GM15510 (cell line): ENCODE data around the gene HIPK1.

Source experiments
- POLR2A ChIP-seq: IDR thresholded peaks from 3 replicates; pipeline ENCODE4 v1.6.1; 2011; ENCODE audit warnings: borderline replicate concordance; ENCODE audit not compliant: insufficient read length; ENCODE audit errors: extremely low read depth

Gene HIPK1

DNA sequence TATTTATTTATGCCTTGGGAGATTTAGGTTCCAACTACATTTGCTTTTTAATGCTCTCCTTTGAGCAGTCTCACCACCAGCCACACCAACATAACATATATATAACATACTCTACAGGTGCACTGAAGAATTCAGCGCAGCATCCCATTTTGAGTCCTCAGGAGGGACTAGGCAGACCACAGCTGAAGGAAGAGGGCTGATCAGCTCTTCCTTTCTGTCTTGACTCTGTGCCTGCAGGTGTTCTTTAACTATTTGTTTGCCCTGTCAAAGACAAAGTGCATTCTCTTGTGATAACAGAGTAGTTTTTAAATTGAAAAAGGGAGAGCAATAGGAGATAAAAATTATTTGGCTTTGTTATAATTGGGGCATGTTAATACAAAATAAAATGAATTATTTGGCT is 17.0 kb downstream of the HIPK1 start:
- TF ChIP-seq POLR2A, result no peak

DNA sequence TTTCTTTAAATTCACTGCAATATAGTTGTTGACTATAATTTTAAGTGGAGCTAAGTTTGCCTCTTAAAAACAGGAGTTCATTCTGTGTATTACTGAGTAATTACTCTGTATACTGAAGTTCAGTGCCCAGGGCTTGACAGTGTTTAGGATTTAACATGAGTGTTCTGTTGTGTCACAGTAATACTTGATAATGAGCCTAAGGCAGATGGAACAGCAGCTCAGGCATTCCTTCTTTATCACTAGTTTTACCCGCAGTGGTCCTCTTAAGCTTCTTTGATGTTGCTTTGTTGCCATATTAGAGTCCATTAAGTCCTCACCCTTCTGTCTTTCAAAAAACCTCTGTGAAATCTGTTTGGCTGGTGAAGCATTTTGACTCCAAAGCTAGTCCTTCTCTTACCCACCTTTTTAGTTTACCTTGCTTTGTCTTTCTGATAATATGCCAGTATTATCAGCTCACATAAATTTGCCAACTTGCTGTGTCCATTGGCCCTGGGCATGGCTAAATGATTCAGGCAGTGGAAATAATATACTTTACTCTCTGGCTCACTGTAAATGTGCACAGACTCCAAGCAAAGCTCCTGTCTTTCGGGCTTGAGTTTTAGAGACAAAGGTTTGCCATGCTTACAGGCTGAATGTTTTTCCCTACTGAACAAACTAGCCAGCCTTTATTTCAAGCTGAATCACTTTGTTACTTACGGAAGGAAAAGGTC is 17.7 kb downstream of the HIPK1 start:
- no peak for TF ChIP-seq POLR2A

DNA sequence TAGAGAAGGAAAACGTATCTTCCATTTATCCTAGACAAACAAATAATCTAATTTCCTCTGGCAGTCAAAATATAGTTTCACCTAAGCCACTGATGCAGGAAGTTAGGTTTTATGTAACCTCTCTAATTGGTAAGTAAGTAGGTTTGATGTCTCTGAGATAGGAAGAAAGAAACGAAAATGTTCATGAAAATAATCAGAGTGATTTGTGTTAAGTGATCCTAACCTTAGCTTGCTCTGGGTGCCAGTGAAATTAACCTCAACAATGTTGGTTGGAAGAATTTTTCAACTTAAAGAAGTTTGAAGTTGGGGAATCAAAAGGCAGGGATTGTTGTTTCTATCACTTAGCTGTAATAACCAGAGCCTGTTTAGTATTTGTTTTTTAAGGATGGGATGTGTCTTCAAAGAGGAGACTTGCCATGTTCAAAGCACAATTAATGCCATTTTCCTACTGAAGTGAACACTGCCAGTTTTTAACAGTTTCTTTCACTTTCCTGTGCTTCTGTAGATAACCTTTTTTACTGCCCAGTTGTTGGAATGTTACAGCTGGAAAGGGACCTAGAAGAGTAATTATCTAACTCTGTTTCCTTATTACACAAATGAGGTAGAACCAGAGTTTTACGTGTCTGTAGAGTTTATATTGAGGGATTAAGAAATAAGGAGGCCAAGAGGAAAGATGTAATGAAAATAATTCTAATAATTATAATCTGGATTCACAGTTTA is 18.4 kb downstream of the HIPK1 start:
- TF ChIP-seq POLR2A, result no peak

DNA sequence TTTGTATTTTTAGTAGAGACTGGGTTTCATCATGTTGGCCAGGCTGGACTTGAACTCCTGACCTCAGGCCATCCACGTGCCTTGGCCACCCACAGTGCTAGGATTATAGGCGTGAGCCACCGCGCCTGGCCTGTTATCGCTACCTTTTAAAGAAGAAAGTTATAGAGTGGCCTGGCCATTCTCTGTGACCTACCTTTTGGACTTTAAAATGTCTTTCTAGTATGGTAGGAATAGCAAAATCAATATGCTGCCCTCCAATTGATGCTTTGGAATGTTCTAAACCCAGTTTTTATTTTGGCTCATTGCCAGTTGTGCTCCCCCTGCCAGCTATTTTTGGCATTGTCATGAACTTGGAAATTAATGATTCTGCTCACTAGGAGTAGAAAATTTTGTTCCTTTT is 19.9 kb downstream of the HIPK1 start:
- no peak for TF ChIP-seq POLR2A

DNA sequence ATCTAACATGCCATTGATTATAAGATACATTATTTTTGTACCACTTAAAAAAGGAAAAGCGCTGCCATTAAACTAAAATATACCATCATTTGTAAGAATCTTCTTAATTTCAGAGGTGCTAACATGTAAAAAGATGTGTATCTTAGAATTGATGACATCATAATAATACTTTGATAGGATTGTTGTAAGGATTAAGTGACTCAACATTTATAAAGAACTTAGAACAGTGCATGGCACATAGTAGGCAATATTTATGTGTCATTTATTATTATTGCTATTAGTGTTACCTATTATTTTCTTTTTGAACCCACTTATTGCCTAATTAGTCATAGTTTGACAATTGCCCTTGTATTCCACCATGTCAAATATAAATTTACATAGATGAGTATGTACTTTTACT is 21.8 kb downstream of the HIPK1 start:
- no peak for TF ChIP-seq POLR2A

DNA sequence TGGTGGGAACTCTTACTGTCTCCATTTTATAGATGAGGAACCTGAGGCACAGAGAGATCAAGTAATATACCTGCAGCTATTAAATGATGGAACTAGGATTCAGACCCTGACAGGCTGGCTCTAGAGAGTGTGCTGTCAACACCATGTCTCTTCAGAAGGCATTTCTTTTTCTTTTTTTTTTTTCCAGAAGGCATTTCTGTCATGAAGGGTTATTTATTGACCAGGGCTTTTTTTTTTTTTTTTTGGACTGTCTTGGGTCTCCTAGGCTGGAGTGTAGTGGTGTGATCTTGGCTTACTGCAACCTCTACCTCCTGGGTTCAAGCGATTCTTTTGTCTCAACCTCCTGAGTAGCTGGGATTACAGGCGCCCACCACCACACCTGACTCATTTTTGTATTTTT is 22.6 kb downstream of the HIPK1 start:
- TF ChIP-seq POLR2A, result no peak

DNA sequence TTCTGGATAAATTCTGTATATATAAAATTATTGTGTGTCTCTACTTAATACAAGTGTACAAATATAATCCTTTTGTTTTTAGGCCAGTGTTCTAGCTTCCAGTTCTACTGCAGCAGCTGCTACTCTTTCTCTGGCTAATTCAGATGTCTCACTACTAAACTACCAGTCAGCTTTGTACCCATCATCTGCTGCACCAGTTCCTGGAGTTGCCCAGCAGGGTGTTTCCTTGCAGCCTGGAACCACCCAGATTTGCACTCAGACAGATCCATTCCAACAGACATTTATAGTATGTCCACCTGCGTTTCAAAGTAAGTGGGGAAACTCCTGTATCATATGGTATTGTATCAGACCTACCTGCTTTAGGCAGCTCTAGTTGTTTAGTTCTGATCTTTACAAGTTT is 28.9 kb downstream of the HIPK1 start:
- TF ChIP-seq POLR2A, result no peak

DNA sequence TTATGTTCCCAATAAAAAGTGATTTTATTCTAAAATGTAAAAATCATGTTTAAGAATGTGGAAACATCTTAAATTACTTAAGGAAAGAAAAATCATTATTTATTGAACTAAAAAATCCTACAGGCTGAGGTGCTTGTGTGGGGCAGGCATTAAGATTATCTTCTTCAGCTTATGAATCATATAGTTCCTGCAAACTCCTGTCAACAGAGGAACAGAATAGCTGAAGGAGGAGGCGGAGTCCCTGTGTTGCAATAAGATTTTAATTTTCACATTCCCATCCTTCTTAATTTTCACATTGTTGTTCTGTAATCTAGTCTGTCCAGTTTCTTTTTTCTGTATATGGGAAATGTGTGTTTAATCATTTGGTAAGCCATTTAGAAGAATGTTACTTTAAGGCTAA is 29.6 kb downstream of the HIPK1 start:
- TF ChIP-seq POLR2A, result no peak

DNA sequence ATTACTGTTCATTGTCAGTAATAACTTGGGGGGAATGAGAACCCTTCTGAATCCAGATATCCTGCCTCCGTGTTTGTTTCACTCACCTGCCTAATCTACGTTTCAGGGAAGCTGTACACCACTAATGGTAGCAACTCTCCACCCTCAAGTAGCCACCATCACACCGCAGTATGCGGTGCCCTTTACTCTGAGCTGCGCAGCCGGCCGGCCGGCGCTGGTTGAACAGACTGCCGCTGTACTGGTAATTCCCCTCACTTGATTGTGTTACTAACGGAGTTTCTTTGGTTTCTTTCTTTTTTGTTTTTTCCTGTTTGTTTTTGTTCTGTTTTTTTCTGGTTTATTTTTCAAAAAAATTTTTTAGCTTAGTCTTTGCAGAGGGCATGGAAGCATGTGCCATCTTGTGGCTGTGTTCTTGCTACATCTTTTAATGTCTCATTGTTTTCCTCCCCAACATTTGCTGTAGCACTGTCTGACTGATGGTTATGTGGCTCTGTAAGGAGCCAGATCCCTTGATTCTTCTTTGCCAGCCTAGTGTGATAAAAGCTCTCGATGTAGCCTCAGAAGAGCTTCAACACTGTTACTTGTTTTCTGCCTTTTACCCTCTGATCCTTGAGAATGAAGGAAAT is 34.3 kb downstream of the HIPK1 start:
- TF ChIP-seq POLR2A, result no peak

DNA sequence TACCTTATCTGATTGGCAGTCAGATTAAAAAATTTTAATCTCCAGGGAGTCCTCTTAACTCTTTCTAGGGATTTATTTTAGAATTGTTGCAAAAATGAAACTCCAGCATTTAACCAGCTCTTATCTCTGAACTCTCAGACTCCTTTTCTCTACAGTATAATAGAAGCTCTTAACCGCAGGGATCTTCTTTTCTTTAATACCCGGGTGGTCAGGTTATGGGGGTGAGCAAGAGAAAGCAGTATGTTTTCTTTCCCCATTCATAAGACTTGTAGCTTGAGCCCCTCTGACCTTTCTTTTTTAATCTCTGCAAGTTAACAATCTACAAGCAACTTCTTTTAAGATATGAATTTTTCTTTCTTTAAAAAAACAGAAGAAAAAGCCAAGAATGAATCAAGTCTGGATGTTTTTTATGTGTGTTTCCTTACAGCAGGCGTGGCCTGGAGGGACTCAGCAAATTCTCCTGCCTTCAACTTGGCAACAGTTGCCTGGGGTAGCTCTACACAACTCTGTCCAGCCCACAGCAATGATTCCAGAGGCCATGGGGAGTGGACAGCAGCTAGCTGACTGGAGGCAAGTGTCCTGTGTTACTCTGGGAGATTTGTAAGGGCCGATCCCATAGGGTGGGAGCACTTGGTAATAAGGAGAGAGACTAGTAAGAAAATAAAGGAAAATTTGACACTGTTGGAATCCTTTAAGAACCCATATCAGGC is 36.7 kb downstream of the HIPK1 start:
- TF ChIP-seq POLR2A, result no peak

DNA sequence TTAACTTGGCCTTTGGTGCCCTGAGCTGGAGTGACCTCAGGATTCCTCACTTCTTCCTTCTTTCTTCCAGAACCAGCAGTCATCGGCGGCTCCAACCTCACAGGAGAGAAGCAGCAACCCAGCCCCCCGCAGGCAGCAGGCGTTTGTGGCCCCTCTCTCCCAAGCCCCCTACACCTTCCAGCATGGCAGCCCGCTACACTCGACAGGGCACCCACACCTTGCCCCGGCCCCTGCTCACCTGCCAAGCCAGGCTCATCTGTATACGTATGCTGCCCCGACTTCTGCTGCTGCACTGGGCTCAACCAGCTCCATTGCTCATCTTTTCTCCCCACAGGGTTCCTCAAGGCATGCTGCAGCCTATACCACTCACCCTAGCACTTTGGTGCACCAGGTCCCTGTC is 43.8 kb downstream of the HIPK1 start:
- no peak for TF ChIP-seq POLR2A

DNA sequence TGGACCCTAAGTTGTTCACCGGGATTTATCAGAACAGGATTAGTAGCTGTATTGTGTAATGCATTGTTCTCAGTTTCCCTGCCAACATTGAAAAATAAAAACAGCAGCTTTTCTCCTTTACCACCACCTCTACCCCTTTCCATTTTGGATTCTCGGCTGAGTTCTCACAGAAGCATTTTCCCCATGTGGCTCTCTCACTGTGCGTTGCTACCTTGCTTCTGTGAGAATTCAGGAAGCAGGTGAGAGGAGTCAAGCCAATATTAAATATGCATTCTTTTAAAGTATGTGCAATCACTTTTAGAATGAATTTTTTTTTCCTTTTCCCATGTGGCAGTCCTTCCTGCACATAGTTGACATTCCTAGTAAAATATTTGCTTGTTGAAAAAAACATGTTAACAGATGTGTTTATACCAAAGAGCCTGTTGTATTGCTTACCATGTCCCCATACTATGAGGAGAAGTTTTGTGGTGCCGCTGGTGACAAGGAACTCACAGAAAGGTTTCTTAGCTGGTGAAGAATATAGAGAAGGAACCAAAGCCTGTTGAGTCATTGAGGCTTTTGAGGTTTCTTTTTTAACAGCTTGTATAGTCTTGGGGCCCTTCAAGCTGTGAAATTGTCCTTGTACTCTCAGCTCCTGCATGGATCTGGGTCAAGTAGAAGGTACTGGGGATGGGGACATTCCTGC is 46.2 kb downstream of the HIPK1 start:
- TF ChIP-seq POLR2A, result no peak

DNA sequence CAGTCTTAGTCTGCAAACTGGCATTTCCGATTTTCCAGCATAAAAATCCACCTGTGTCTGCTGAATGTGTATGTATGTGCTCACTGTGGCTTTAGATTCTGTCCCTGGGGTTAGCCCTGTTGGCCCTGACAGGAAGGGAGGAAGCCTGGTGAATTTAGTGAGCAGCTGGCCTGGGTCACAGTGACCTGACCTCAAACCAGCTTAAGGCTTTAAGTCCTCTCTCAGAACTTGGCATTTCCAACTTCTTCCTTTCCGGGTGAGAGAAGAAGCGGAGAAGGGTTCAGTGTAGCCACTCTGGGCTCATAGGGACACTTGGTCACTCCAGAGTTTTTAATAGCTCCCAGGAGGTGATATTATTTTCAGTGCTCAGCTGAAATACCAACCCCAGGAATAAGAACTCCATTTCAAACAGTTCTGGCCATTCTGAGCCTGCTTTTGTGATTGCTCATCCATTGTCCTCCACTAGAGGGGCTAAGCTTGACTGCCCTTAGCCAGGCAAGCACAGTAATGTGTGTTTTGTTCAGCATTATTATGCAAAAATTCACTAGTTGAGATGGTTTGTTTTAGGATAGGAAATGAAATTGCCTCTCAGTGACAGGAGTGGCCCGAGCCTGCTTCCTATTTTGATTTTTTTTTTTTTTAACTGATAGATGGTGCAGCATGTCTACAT is 47.6 kb downstream of the HIPK1 start:
- TF ChIP-seq POLR2A, result no peak

DNA sequence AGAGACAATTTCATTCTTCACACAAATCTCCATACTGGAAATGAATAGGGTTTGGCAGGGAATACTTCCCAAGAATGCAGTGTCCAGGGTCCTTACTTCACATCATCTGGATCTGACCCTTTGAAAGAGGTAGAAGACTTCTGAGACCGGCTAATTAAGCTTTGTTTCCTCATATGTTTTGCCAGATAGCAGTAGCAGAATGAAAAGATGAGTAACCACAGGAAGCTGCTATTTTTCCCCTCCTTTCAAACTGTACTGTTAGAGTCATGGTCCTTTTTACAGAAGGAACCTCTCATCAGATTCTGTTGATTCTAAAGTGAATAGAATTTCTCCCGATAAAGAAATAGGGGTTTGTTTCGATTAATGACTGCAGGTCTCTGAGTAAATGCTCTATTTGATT is 48.8 kb downstream of the HIPK1 start:
- TF ChIP-seq POLR2A, result no peak

DNA sequence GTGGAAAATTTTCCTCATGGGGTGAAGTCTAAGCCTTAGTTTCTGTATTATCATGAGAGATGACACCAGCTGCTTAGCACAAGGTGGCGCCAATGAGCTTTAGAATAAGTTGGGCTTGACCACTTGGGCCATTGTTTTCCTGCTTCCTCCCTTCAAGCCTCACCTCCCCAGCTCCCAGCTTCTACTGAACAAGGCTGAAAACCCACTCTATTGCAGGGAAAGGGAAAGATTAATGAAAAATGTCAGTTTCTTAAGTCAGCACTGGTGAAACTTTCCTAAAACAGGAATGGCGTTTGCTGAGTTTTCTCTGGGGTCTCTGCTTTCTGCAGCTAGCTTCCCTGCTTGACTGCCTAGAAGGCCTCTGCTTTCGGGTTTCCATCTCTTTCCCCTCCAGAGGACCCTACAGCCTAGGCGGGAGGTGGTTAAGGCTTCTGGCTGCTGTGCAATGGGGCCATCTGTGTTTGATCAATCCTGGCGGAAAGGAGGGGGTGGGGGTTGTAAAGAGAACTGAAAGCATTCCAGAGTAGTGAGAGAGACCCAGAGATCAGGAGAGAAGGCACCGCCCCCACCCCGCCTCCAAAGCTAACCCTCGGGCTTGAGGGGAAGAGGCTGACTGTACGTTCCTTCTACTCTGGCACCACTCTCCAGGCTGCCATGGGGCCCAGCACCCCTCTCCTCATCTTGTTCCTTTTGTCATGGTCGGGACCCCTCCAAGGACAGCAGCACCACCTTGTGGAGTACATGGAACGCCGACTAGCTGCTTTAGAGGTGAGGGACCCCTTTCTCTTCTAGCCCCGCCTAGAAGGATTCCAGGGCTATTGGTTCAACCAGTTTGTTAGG is 50.0 kb downstream of the HIPK1 start, which contains the start of gene OLFML3:
Gene OLFML3 (plus strand): TSS at position 612 of the 840 bp plus-strand sequence. CDS start 43 bp downstream, at position 655.
- TF ChIP-seq POLR2A, result no peak
